Smooth muscle cell (in vitro differentiated cells): ENCODE results near the gene CCNJL. TPM values are rescaled to one million over a fixed set of nuclear protein-coding genes. Genes with fewer than 3 reads are reported as not detected.
"Not testable (repeated sequence)": the region's sequence is repeated elsewhere in the genome, so short reads cannot be mapped to it uniquely, and the experiment has no call there.

Experiments used
- DNase-seq: peaks from one replicate; lab custom pipeline; 2025; ENCODE audit not compliant: unreplicated experiment; lab: John Stamatoyannopoulos, UW
- H2AFZ ChIP-seq: fragments of 200-600 bp; sonication (generic); 2 replicates; pipeline ENCODE4 v1.6.0; 2016; ENCODE audit warnings: antibody characterized with exemption, low read depth, mild to moderate bottlenecking
- H3F3A ChIP-seq: fragments of 200-600 bp; sonication (generic); 2 replicates; pipeline ENCODE4 v1.6.0; 2017; ENCODE audit warnings: antibody characterized with exemption, low read depth
- H3K27ac ChIP-seq: fragments of 200-600 bp; sonication (generic); 2 replicates; pipeline ENCODE4 v1.5.1; 2016; ENCODE audit warnings: low read depth, mild to moderate bottlenecking
- H3K27me3 ChIP-seq: fragments of 200-600 bp; sonication (generic); 2 replicates; pipeline ENCODE4 v1.6.1; 2016; ENCODE audit warnings: low read depth, mild to moderate bottlenecking
- H3K36me3 ChIP-seq: fragments of 200-600 bp; sonication (generic); 2 replicates; pipeline ENCODE4 v1.5.1; 2016; ENCODE audit warnings: low read depth
- H3K4me1 ChIP-seq: fragments of 200-600 bp; sonication (generic); 2 replicates; pipeline ENCODE4 v1.5.1; 2016; ENCODE audit warnings: low read depth
- H3K4me2 ChIP-seq: fragments of 200-600 bp; sonication (generic); 2 replicates; pipeline ENCODE4 v1.6.0; 2016; ENCODE audit warnings: mild to moderate bottlenecking
- H3K4me3 ChIP-seq: fragments of 200-600 bp; sonication (generic); 2 replicates; pipeline ENCODE4 v1.5.1; 2016; ENCODE audit warnings: mild to moderate bottlenecking
- H3K79me2 ChIP-seq: fragments of 200-600 bp; sonication (generic); 2 replicates; pipeline ENCODE4 v1.6.0; 2016; ENCODE audit warnings: low read depth, mild to moderate bottlenecking
- H3K9ac ChIP-seq: fragments of 200-600 bp; sonication (generic); 2 replicates; pipeline ENCODE4 v1.6.0; 2016; ENCODE audit warnings: low read depth
- H3K9me3 ChIP-seq: fragments of 200-600 bp; sonication (generic); replicated peaks from 2 replicates; pipeline ENCODE4 v1.5.1; 2016; ENCODE audit warnings: low read depth
- H4K20me1 ChIP-seq: fragments of 200-600 bp; sonication (generic); 2 replicates; pipeline ENCODE4 v1.6.0; 2016; ENCODE audit warnings: low read depth
- WGBS: methylation state at CpG from one replicate; pipeline ENCODE4 v1.1.7; 2016; ENCODE audit warnings: low lambda C conversion rate; 5-methylcytosine and 5-hydroxymethylcytosine counted together
- polyA plus RNA-seq: library from polyadenylated mRNA; unstranded; fragments of >200 nt; fragmentation: Nextera tagmentation; extraction: Ambion mirVana; gene quantifications from 2 replicates; pipeline ENCODE4 v1.2.1, GENCODE V29; 2016
- total RNA-seq: library from RNA; depleted of rRNA; stranded (reverse); fragments of >200 nt; gene quantifications from 2 replicates; pipeline ENCODE4 v1.2.3, GENCODE V29; 2014
- TF ChIP-seq, protein P1 (sequence below): fragments of 200-600 bp; sonication (generic); IDR thresholded peaks from 2 replicates; pipeline ENCODE4 v1.5.1; 2017; ENCODE audit warnings: borderline replicate concordance, mild to moderate bottlenecking, antibody characterized with exemption; ENCODE audit not compliant: insufficient read depth, poor library complexity, severe bottlenecking

The CCNJL gene
- total and polyA plus RNA-seq, 2 experiments from 2014 or later = 3.4 to 6.2 TPM

DNA sequence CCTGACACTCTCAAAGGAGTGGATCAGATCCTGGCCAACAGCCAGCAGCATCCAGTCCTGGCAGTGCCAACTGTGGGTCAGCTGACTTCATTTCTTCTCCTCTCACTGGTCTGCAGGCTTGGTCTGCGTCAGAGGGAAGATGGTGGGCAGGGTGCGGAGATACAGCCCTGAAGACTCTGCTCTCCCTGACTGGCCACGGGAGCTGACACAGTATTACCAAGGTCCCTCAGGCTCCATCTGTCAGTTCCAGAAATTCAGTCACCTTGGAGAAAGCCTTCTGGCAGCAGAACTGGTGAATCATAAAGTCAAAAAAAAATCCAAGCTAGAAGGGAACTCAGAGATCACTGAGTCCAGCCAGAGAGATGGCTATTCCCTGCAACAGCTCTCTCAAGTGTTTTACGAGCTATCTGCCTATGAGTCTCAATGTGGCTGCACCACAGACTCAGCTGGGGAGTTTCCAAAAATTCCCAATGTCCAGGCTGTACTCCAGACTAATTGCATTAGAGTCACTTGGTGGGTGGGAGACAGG, 30.1 kb upstream of the CCNJL start:
- WGBS = 68% methylated on average over 4 of the region's 4 CpGs
- H3K4me1 ChIP-seq = no peaks in the 10 kb centered on the region
- TF ChIP-seq, protein P1, sequence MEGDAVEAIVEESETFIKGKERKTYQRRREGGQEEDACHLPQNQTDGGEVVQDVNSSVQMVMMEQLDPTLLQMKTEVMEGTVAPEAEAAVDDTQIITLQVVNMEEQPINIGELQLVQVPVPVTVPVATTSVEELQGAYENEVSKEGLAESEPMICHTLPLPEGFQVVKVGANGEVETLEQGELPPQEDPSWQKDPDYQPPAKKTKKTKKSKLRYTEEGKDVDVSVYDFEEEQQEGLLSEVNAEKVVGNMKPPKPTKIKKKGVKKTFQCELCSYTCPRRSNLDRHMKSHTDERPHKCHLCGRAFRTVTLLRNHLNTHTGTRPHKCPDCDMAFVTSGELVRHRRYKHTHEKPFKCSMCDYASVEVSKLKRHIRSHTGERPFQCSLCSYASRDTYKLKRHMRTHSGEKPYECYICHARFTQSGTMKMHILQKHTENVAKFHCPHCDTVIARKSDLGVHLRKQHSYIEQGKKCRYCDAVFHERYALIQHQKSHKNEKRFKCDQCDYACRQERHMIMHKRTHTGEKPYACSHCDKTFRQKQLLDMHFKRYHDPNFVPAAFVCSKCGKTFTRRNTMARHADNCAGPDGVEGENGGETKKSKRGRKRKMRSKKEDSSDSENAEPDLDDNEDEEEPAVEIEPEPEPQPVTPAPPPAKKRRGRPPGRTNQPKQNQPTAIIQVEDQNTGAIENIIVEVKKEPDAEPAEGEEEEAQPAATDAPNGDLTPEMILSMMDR = no peak

DNA sequence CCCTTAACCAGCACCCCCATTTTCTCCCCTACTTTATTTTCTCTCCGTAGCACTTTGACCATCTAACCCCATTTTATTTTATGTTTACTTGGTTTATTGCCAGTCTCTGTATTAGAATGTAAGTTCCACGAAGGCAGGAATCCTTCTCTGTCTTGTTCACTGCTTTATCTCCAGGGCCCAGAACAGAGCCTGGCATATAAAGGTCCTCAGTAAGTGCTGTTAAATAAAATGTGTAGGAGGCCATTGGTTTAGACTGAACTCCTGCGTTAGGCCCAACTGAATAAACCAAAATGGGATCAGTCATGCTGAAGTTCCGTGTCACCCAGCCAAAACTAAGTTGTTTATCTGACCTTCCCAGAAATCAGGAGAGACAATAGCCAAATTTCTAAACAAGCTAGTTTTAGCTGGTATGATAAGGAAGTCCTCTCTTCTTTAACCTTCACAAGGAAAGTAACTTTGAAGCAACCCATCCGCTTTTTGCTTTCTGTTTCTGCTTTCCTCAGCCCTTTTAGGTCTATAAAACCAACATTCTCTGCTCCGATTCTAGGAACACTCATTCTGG, 29.0 kb upstream of the CCNJL start:
- 83% methylated on average over 6 of the region's 6 CpGs for WGBS
- DNase-seq = no peak

More for the DNA sequence above, 30.1 kb upstream of the CCNJL start:
- Histone ChIP-seq H3K4me2 (no peak overlapping the region), H3K4me3 (no peak overlapping the region), H2AFZ (no peak overlapping the region), H3K27ac (no peak overlapping the region), H3K9ac (no peak overlapping the region), H4K20me1 (no peaks in the 10 kb centered on the region), H3K27me3 (no peaks in the 10 kb centered on the region), H3F3A (no peaks in the 10 kb centered on the region), H3K9me3 (no peaks in the 10 kb centered on the region), H3K79me2 (no peaks in the 10 kb centered on the region), H3K36me3 (no peaks in the 10 kb centered on the region)
- DNase-seq = no peak

DNA sequence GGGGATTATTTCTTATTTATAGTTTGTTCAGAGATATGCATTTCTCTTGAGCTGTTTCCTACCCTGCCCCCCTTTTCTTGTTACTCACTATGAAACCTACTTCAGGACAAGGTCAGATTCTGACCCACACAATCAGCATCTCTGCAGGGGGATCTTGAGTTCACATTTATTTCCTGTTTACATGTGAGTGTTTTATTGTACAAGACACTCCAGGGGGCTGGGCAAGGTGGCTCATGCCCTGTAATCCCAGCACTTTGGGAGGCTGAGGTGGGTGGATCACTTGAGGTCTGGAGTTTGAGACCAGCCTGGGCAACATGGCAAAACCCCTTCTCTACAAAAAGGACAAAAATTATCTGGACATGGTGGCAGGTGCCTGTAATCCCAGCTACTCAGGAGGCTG, 28.1 kb upstream of the CCNJL start:
- not testable (repeated sequence) for H3K9me3 ChIP-seq, H2AFZ ChIP-seq, H3F3A ChIP-seq, H3K4me2 ChIP-seq, H3K4me1 ChIP-seq, DNase-seq, H3K4me3 ChIP-seq, H3K27me3 ChIP-seq, H3K36me3 ChIP-seq, H3K27ac ChIP-seq, H3K9ac ChIP-seq, H3K79me2 ChIP-seq, H4K20me1 ChIP-seq

More for the DNA sequence above, 29.0 kb upstream of the CCNJL start:
- H3K9me3 ChIP-seq = no peaks in the 10 kb centered on the region
- no peak overlapping the region for H2AFZ ChIP-seq
- no peak overlapping the region for H3K4me2 ChIP-seq
- H3F3A ChIP-seq = no peaks in the 10 kb centered on the region
- no peaks in the 10 kb centered on the region for H3K27me3 ChIP-seq
- H3K4me3 ChIP-seq = no peak overlapping the region
- no peaks in the 10 kb centered on the region for H3K4me1 ChIP-seq
- H3K9ac ChIP-seq = no peak overlapping the region
- H3K79me2 ChIP-seq = no peaks in the 10 kb centered on the region
- H4K20me1 ChIP-seq = no peaks in the 10 kb centered on the region
- TF ChIP-seq, protein P1 = no peak
- H3K36me3 ChIP-seq = no peaks in the 10 kb centered on the region
- H3K27ac ChIP-seq = no peak overlapping the region

GRCh38 chr5:160339406-160340130, 27.2 kb upstream of the CCNJL start:
- DNase-seq = no peak
- Histone ChIP-seq H3F3A (no peaks in the 10 kb centered on the region), H3K79me2 (no peaks in the 10 kb centered on the region), H3K9ac (no peak overlapping the region), H2AFZ (no peak overlapping the region), H3K4me3 (no peak overlapping the region), H3K4me2 (no peak overlapping the region), H3K36me3 (no peaks in the 10 kb centered on the region), H4K20me1 (no peaks in the 10 kb centered on the region), H3K9me3 (no peaks in the 10 kb centered on the region), H3K4me1 (no peaks in the 10 kb centered on the region), H3K27me3 (no peaks in the 10 kb centered on the region), H3K27ac (no peak overlapping the region)
- WGBS = 82% methylated on average over 10 of the region's 10 CpGs
- TF ChIP-seq, protein P1 = no peak

GRCh38 chr5:160334716-160335115, 22.4 kb upstream of the CCNJL start:
- H3K4me3 ChIP-seq, H3K9ac ChIP-seq, H3K9me3 ChIP-seq, H2AFZ ChIP-seq, H4K20me1 ChIP-seq, H3K79me2 ChIP-seq, DNase-seq, H3K4me2 ChIP-seq, H3F3A ChIP-seq, H3K27me3 ChIP-seq, H3K4me1 ChIP-seq, H3K27ac ChIP-seq, H3K36me3 ChIP-seq: not testable (repeated sequence)
- 96% methylated on average over 3 of the region's 3 CpGs for WGBS
